ENCODE results near the gene MUC5AC. TPM values are rescaled to one million over a fixed set of nuclear protein-coding genes. Genes with fewer than 3 reads are reported as not detected.

Gene MUC5AC
- polyA plus RNA-seq, 4 donors, result 0.06 to 0.13 TPM; not detected in 2

DNA sequence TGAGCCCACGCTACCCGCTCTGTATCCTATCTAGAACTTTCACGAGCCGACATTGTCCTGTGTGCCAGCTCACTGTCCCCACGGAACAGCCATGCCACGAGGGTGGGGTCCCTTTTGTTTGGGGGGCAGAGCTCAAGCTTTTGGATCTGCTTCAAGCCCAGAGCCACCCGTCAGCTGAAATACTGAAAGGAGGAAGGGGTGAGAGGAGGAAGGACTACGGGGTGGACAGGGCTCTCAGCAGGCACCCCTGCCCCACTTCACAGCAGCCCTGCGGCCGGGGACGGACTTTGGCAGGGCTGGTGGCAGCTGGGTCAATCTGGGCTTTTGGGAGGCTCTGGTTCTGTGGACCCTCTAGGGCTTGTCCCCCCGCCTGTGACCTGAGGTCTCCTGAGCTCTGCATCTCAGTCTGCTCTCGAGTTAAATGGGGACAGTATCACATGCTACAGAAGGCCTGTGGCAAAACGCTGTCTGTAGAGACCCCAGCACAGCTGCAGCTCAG, 30.0 kb upstream of the MUC5AC start:
- 61 to 73% (median 68%) methylated on average over 12 to 14 of the region's 14 CpGs for WGBS, 3 donors
- Histone ChIP-seq H3K4me1 (ENCODE audit: control insufficient read depth in 3 of 3, insufficient read depth in 2 of 3, low read depth in 1 of 3, low read length in 2 of 3) (peaks cover 0 to 28% (median 0%) of the 10 kb centered on the region in 3 donors), H3K9me3 (ENCODE audit: control insufficient read depth in 2 of 2, insufficient read depth in 1 of 2, low read depth in 1 of 2, low read length in 1 of 2) (no peaks in the 10 kb centered on the region), H3K36me3 (ENCODE audit: control insufficient read depth in 3 of 3, insufficient read depth in 2 of 3, low read depth in 1 of 3, low read length in 3 of 3) (no peaks in the 10 kb centered on the region), H3K27me3 (ENCODE audit: control insufficient read depth in 3 of 3, insufficient read depth in 3 of 3, low read length in 3 of 3) (no peaks in the 10 kb centered on the region), H3K27ac (ENCODE audit: low read depth in 1 of 3, low read length in 2 of 3) (no peak overlapping the region), H3K4me3 (ENCODE audit: low read depth in 1 of 3, low read length in 3 of 3) (no peak overlapping the region)
- FAIRE-seq (no peak), DNase-seq (no peak)

DNA sequence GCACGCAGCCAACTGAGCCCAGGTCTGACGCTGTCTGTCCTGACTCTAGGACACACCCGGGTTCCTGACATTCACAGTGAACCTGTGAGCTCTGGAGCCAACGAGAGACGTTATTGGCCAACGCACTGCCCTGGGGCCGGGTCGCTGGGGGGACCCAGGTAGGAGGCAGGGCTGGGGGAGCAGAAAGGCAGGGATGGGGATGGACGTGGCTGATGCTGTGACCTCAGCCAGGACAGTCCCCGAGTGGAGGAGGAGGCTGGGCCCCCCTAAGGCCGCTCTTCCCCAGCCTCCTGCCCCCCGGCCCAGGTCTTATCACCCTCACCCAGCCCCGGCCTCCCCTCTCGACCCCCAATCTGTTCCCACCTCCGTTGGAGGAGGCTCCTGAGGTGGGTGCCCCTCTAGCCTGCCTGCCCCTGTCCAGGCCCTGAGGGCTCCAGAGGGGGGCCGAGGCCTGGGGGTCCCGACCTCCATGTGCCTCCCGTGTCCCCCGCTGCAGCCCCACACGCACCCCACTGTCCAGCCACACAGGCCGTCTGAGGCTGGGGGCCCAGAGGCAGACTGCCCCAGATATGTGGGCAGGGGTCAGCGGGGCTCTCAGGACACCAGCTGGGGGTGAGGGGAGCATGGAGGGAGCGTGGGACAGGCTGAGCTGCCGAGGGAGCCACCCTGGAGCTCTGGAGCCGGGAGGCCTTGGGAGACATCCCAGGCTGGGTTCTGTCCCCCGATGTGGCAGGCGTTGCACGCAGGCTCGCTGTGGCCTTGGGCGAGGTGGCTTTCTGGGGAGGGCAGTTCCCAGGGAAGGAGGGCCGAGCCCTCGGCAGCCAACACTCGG, 29.2 kb upstream of the MUC5AC start:
- FAIRE-seq (no peak), DNase-seq (no peak)
- peak overlapping the region in 1 of 3 donors; percentile 22 for H3K27ac ChIP-seq (ENCODE audit: low read depth in 1 of 3, low read length in 2 of 3)
- no peak overlapping the region for H3K4me3 ChIP-seq (ENCODE audit: low read depth in 1 of 3, low read length in 3 of 3)
- 67 to 74% (median 70%) methylated on average over 30 to 33 of the region's 33 CpGs for WGBS, 3 donors
- H3K36me3 ChIP-seq (ENCODE audit: control insufficient read depth in 3 of 3, insufficient read depth in 2 of 3, low read depth in 1 of 3, low read length in 3 of 3), result no peaks in the 10 kb centered on the region
- no peaks in the 10 kb centered on the region for H3K27me3 ChIP-seq (ENCODE audit: control insufficient read depth in 3 of 3, insufficient read depth in 3 of 3, low read length in 3 of 3)
- peaks cover 0 to 2% of the 10 kb centered on the region in 2 donors for H3K9me3 ChIP-seq (ENCODE audit: control insufficient read depth in 2 of 2, insufficient read depth in 1 of 2, low read depth in 1 of 2, low read length in 1 of 2)
- peaks cover 0 to 28% (median 0%) of the 10 kb centered on the region in 3 donors for H3K4me1 ChIP-seq (ENCODE audit: control insufficient read depth in 3 of 3, insufficient read depth in 2 of 3, low read depth in 1 of 3, low read length in 2 of 3)

DNA sequence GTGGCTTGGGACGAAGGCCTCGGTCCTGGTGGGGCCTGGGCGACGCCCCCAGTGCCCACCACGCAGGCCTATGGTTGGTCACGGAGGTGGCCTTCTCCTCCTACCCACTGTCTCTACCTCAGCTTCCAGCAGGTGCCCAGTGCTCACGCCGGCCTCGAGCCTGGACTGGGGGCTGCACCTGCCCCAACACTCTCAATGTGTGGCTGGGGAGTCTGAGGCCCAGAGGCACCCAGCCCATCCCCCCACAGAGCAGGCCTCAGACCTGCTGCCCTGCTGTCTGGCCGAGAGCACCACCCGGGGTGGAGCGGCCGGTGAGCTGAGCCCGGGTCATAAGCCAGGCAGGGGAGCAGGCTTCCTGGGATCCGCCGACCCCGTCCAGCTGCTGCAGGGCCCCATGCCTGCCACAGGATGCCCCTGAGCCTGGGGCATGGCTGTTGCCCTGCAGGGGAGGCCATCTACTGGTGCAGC, 28.6 kb upstream of the MUC5AC start:
- Histone ChIP-seq H3K4me1 (ENCODE audit: control insufficient read depth in 3 of 3, insufficient read depth in 2 of 3, low read depth in 1 of 3, low read length in 2 of 3) (peaks cover 0 to 28% (median 0%) of the 10 kb centered on the region in 3 donors), H3K27ac (ENCODE audit: low read depth in 1 of 3, low read length in 2 of 3) (no peak overlapping the region), H3K36me3 (ENCODE audit: control insufficient read depth in 3 of 3, insufficient read depth in 2 of 3, low read depth in 1 of 3, low read length in 3 of 3) (no peaks in the 10 kb centered on the region), H3K4me3 (ENCODE audit: low read depth in 1 of 3, low read length in 3 of 3) (no peak overlapping the region), H3K27me3 (ENCODE audit: control insufficient read depth in 3 of 3, insufficient read depth in 3 of 3, low read length in 3 of 3) (no peaks in the 10 kb centered on the region), H3K9me3 (ENCODE audit: control insufficient read depth in 2 of 2, insufficient read depth in 1 of 2, low read depth in 1 of 2, low read length in 1 of 2) (peaks cover 0 to 7% of the 10 kb centered on the region in 2 donors)
- no peak for FAIRE-seq
- 62 to 65% (median 64%) methylated on average over 11 to 17 of the region's 17 CpGs for whole genome bisulfite sequencing, 3 donors
- no peak for DNase-seq

DNA sequence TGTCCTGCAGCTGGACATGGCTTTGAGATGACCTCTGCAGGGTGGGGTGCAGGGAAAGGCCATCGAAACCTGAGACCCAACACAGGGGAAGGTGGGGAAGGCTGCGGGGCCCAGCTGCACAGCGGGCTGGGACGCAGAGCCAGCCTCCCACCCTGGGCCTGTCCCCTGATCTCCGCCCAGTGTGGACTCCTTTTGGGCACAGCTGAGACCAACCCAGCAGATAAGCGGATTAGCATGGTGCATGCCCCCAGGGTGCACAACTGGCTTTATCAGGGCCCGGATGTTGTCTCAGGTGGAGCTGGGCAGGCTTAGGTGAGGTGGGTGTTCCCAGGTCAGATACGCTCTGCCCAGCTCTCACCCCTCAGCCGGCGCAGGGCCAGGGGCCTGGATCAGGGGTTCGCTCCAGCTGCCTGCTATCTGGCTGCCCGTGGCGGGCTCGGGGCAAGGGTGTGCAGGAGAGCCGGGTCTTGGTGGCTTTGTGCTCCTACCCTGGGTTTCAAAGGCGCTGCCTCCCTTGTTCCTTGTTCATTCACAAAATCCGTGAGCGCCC, 28.1 kb upstream of the MUC5AC start:
- peak in 1 of 2 donors; percentile 30 for DNase-seq
- no peak for FAIRE-seq

DNA sequence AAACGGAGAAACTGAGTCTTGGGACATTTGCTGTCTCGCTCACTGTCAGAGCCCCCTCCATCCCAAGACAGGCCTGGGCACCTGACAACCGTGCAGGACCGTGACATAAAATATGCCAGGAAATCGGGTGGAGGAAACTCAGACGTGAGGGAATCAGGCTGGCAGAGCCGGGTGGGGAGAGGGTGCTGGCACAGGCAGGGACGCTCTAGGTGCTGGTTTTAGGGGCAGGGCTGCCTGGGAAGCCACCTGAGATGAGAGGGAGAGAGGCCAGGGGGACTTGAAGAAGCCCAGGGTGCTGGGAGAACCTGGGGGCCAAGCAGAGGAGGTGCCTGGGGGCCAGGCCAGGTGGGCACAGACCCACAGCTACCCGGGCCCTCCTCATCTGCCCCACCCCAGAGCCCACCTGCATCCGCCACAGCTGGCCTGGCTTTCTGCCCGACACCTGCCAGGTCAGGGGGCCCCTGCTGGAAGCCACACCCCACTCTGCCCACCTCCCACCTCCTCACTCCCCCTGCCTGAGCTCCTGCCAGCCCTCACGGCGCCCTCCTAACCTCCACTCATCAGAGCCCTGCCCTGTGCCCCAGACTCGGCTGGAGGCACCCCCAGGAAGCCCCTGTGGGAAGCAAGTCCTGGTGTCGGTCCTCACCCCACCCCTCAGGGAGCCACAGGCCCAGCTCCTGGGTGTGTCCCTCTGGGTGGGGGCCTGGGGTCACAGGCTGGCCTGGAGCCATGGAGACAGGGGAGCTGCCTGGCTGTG, 27.3 kb upstream of the MUC5AC start:
- no peak for FAIRE-seq
- peaks cover 0 to 7% of the 10 kb centered on the region in 2 donors for H3K9me3 ChIP-seq (ENCODE audit: control insufficient read depth in 2 of 2, insufficient read depth in 1 of 2, low read depth in 1 of 2, low read length in 1 of 2)
- no peak overlapping the region for H3K4me3 ChIP-seq (ENCODE audit: low read depth in 1 of 3, low read length in 3 of 3)
- H3K4me1 ChIP-seq (ENCODE audit: control insufficient read depth in 3 of 3, insufficient read depth in 2 of 3, low read depth in 1 of 3, low read length in 2 of 3), result peaks cover 0 to 28% (median 0%) of the 10 kb centered on the region in 3 donors
- no peaks in the 10 kb centered on the region for H3K27me3 ChIP-seq (ENCODE audit: control insufficient read depth in 3 of 3, insufficient read depth in 3 of 3, low read length in 3 of 3)
- no peaks in the 10 kb centered on the region for H3K36me3 ChIP-seq (ENCODE audit: control insufficient read depth in 3 of 3, insufficient read depth in 2 of 3, low read depth in 1 of 3, low read length in 3 of 3)
- peak overlapping the region in 1 of 3 donors; percentile 33 for H3K27ac ChIP-seq (ENCODE audit: low read depth in 1 of 3, low read length in 2 of 3)
- WGBS, 3 donors, result 20 to 48% (median 31%) methylated on average over 12 to 15 of the region's 15 CpGs
- DNase-seq, result peak in 1 of 2 donors; percentile 45

More for the DNA sequence above, 28.1 kb upstream of the MUC5AC start:
- peaks cover 0 to 28% (median 0%) of the 10 kb centered on the region in 3 donors for H3K4me1 ChIP-seq (ENCODE audit: control insufficient read depth in 3 of 3, insufficient read depth in 2 of 3, low read depth in 1 of 3, low read length in 2 of 3)
- 53 to 75% (median 65%) methylated on average over 18 of the region's 18 CpGs for WGBS, 3 donors
- peak overlapping the region in 1 of 3 donors; percentile 33 for H3K27ac ChIP-seq (ENCODE audit: low read depth in 1 of 3, low read length in 2 of 3)
- H3K27me3 ChIP-seq (ENCODE audit: control insufficient read depth in 3 of 3, insufficient read depth in 3 of 3, low read length in 3 of 3), result no peaks in the 10 kb centered on the region
- H3K9me3 ChIP-seq (ENCODE audit: control insufficient read depth in 2 of 2, insufficient read depth in 1 of 2, low read depth in 1 of 2, low read length in 1 of 2), result peaks cover 0 to 7% of the 10 kb centered on the region in 2 donors
- H3K36me3 ChIP-seq (ENCODE audit: control insufficient read depth in 3 of 3, insufficient read depth in 2 of 3, low read depth in 1 of 3, low read length in 3 of 3), result no peaks in the 10 kb centered on the region
- no peak overlapping the region for H3K4me3 ChIP-seq (ENCODE audit: low read depth in 1 of 3, low read length in 3 of 3)

DNA sequence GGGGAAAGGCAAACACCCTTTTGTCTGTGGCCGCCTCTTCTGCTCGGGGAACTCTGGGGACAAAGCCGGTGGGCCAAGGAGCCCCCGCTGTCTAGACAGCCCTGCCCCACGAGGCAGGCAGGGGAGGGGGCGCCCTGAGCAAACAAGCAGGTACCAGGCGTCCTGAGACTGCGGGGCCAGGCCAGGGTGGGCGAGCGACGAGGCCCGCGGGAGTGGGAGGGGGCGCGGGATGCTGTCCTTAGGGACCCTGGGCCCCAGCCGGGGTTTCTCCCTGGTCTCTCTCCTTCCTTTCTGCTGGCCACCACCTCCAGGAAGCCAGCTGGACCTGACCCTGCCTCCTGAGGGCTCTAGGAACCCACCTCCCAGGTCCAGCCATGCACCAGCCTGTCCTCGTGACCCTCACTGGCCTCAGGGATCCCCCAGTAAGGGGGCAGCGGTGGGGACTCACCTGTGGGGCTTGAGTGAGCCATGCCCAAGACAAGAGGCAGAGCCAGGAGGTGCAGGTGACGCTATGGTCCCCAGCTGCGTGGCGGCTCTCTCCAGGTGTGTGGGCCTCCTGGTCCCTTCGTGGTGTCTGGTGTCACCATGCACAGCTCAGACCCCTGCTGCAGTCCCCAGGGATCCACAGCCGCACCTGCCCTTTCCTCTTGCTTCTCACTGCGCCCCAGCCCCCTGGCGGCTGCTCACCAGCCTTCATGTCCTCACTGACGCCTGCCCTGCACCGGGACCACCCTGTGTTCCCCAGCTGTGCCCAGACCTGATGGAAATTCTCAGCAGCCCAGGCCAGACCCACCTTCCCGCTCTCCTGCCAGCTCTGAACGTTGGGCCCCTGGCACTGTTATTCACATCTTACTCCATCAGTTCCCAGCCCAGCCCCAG, 26.5 kb upstream of the MUC5AC start:
- no peak for DNase-seq
- FAIRE-seq, result no peak
- H3K27me3 ChIP-seq (ENCODE audit: control insufficient read depth in 3 of 3, insufficient read depth in 3 of 3, low read length in 3 of 3), result no peaks in the 10 kb centered on the region
- H3K36me3 ChIP-seq (ENCODE audit: control insufficient read depth in 3 of 3, insufficient read depth in 2 of 3, low read depth in 1 of 3, low read length in 3 of 3), result no peaks in the 10 kb centered on the region
- H3K27ac ChIP-seq (ENCODE audit: low read depth in 1 of 3, low read length in 2 of 3), result peak overlapping the region in 1 of 3 donors; percentile 28
- WGBS, 3 donors, result 57 to 68% (median 66%) methylated on average over 26 to 29 of the region's 29 CpGs
- H3K4me3 ChIP-seq (ENCODE audit: low read depth in 1 of 3, low read length in 3 of 3), result no peak overlapping the region
- H3K9me3 ChIP-seq (ENCODE audit: control insufficient read depth in 2 of 2, insufficient read depth in 1 of 2, low read depth in 1 of 2, low read length in 1 of 2), result peaks cover 0 to 7% of the 10 kb centered on the region in 2 donors
- peaks cover 0 to 28% (median 0%) of the 10 kb centered on the region in 3 donors for H3K4me1 ChIP-seq (ENCODE audit: control insufficient read depth in 3 of 3, insufficient read depth in 2 of 3, low read depth in 1 of 3, low read length in 2 of 3)

DNA sequence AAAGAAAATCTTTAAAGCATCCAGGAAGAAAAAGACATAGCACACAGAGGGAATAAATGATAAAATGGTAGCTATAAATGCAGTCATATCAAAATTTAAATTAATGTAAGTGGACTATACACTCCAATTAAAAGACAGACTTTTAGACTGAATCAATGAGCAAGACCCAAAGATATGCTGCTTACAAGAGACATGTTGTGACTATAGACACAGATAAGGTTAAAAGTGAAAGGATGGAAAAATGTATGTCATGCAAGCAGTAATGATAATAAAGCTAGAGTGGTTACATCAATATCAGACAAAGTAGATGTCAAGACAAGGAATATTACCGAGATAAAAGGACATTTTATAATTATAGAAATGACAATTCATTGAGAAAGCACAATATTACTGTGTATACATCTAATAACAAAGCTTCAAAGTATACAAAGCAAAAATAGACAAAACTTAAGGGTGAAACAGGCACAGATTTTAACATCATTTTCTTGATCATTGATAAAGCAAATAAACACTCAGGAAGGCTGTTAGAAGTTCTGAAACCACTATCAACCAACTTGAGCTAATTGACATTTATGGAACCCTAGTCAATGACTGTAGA, 22.8 kb upstream of the MUC5AC start:
- peaks cover 0 to 15% (median 0%) of the 10 kb centered on the region in 3 donors for H3K4me1 ChIP-seq (ENCODE audit: control insufficient read depth in 3 of 3, insufficient read depth in 2 of 3, low read depth in 1 of 3, low read length in 2 of 3)
- H3K36me3 ChIP-seq (ENCODE audit: control insufficient read depth in 3 of 3, insufficient read depth in 2 of 3, low read depth in 1 of 3, low read length in 3 of 3), result no peaks in the 10 kb centered on the region
- DNase-seq (no peak), FAIRE-seq (no peak)
- 64 to 74% (median 70%) methylated on average over 1 of the region's 1 CpG for WGBS, 3 donors
- no peak overlapping the region for H3K4me3 ChIP-seq (ENCODE audit: low read depth in 1 of 3, low read length in 3 of 3)
- peaks cover 0 to 7% of the 10 kb centered on the region in 2 donors for H3K9me3 ChIP-seq (ENCODE audit: control insufficient read depth in 2 of 2, insufficient read depth in 1 of 2, low read depth in 1 of 2, low read length in 1 of 2)
- H3K27ac ChIP-seq (ENCODE audit: low read depth in 1 of 3, low read length in 2 of 3), result no peak overlapping the region
- H3K27me3 ChIP-seq (ENCODE audit: control insufficient read depth in 3 of 3, insufficient read depth in 3 of 3, low read length in 3 of 3), result no peaks in the 10 kb centered on the region
